ENCODE results near the gene UBL4A. TPM values are rescaled to one million over a fixed set of nuclear protein-coding genes. Genes with fewer than 3 reads are reported as not detected.
"Not testable (repeated sequence)": the region's sequence is repeated elsewhere in the genome, so short reads cannot be mapped to it uniquely, and the experiment has no call there.

The UBL4A gene
- total RNA-seq, 4 donors from 2014 or later = 20.6 to 45.9 (median 34.6) TPM

- Histone ChIP-seq H3K9me3 (no peaks in the 10 kb centered on the region), H3K4me3 (no peak overlapping the region), H3K27ac (no peak overlapping the region), H3K36me3 (peaks cover 0 to 10% (median 0%) of the 10 kb centered on the region in 3 donors), H3K27me3 (no peaks in the 10 kb centered on the region), H3K4me1 (no peaks in the 10 kb centered on the region)
- no peak for TF ChIP-seq POLR2A (IDR thresholded peaks at IDR 0.05)
- TF ChIP-seq CTCF (IDR thresholded peaks at IDR 0.05) = no peak
- no peak for DNase-seq
Observed at GRCh38 chrX:154506483-154507332, 20.3 kb upstream of the UBL4A start.

GRCh38 chrX:154505734-154506133, 19.3 kb upstream of the UBL4A start:
- no peak for TF ChIP-seq CTCF (IDR thresholded peaks at IDR 0.05)
- no peak for DNase-seq
- H3K4me1 ChIP-seq = no peaks in the 10 kb centered on the region
- no peaks in the 10 kb centered on the region for H3K27me3 ChIP-seq
- H3K9me3 ChIP-seq = no peaks in the 10 kb centered on the region
- H3K27ac ChIP-seq = no peak overlapping the region
- no peak overlapping the region for H3K4me3 ChIP-seq
- H3K36me3 ChIP-seq = peaks cover 0 to 10% (median 0%) of the 10 kb centered on the region in 3 donors

GRCh38 chrX:154502989-154503388, 16.6 kb upstream of the UBL4A start:
- no peak overlapping the region for H3K27ac ChIP-seq
- TF ChIP-seq POLR2A (IDR thresholded peaks at IDR 0.05) = no peak
- TF ChIP-seq CTCF (IDR thresholded peaks at IDR 0.05) = no peak
- H3K9me3 ChIP-seq = no peaks in the 10 kb centered on the region
- H3K4me1 ChIP-seq = no peaks in the 10 kb centered on the region
- DNase-seq = no peak
- peaks cover 0 to 10% (median 0%) of the 10 kb centered on the region in 3 donors for H3K36me3 ChIP-seq
- no peaks in the 10 kb centered on the region for H3K27me3 ChIP-seq
- H3K4me3 ChIP-seq = no peak overlapping the region

GRCh38 chrX:154502098-154502497, 15.7 kb upstream of the UBL4A start:
- H3K36me3 ChIP-seq = peaks cover 0 to 3% (median 0%) of the 10 kb centered on the region in 3 donors
- H3K27me3 ChIP-seq = no peaks in the 10 kb centered on the region
- H3K4me3 ChIP-seq = no peak overlapping the region
- no peaks in the 10 kb centered on the region for H3K4me1 ChIP-seq
- DNase-seq = no peak
- TF ChIP-seq POLR2A (IDR thresholded peaks at IDR 0.05) = no peak
- TF ChIP-seq CTCF (IDR thresholded peaks at IDR 0.05) = no peak
- no peaks in the 10 kb centered on the region for H3K9me3 ChIP-seq
- H3K27ac ChIP-seq = no peak overlapping the region

- not testable (repeated sequence) for H3K9me3 ChIP-seq, H3K4me3 ChIP-seq, DNase-seq, H3K27me3 ChIP-seq, H3K4me1 ChIP-seq, H3K27ac ChIP-seq, H3K36me3 ChIP-seq
Observed at GRCh38 chrX:154501423-154501822, 15.0 kb upstream of the UBL4A start.

- not testable (repeated sequence) for H3K4me3 ChIP-seq, DNase-seq, H3K36me3 ChIP-seq, H3K27ac ChIP-seq, H3K9me3 ChIP-seq, H3K4me1 ChIP-seq, H3K27me3 ChIP-seq
Observed at GRCh38 chrX:154496591-154497137, 10.2 kb upstream of the UBL4A start.

All from Peyer's patch (tissue), 4 donors.